Activated CD8-positive, alpha-beta memory T cell treated with anti-CD3 and anti-CD28 coated beads, Interleukin-2, amount 10 ng/mL, durations not matched to agents 7 days and 5 days (primary cell): ENCODE measurements around the gene ZDHHC11B. TPM values are rescaled to one million over a fixed set of nuclear protein-coding genes. Genes with fewer than 3 reads are reported as not detected.
A peak's percentile ranks its signal among the peaks of the same experiment; 100 is the strongest.
"Not testable (repeated sequence)": the region's sequence is repeated elsewhere in the genome, so short reads cannot be mapped to it uniquely, and the experiment has no call there.

Experiments
- ATAC-seq: fragments of 150-1000 bp; cut with Tn5 transposase; one replicate; pipeline ENCODE4 v1.10.0; 2021; ENCODE audit warnings: moderate library complexity
- CTCF ChIA-PET: fragments of 350-600 bp; sonication (Branson Sonifier 250); formaldehyde crosslinking; loops from one replicate; lab custom pipeline; 2021; ENCODE audit warnings: antibody characterized with exemption; lab: Charles Lee
- DNase-seq: peaks from one replicate; pipeline ENCODE4 v3.0.0-alpha.2; 2020
- H3K27ac Mint-ChIP-seq: one replicate; pipeline ENCODE4 v1.8.0; 2021; ENCODE audit warnings: mild to moderate bottlenecking, mixed read lengths
- H3K27me3 Mint-ChIP-seq: one replicate; pipeline ENCODE4 v1.8.0; 2021; ENCODE audit warnings: mixed read lengths
- H3K36me3 Mint-ChIP-seq: one replicate; pipeline ENCODE4 v1.8.0; 2021; ENCODE audit warnings: mild to moderate bottlenecking, mixed read lengths
- H3K4me1 Mint-ChIP-seq: one replicate; pipeline ENCODE4 v1.8.0; 2021; ENCODE audit warnings: mixed read lengths
- H3K4me3 Mint-ChIP-seq: one replicate; pipeline ENCODE4 v1.8.0; 2021; ENCODE audit warnings: mild to moderate bottlenecking, moderate library complexity, mixed read lengths
- H3K9me3 Mint-ChIP-seq: one replicate; pipeline ENCODE4 v1.8.0; 2022; ENCODE audit warnings: low read depth, mixed read lengths
- total RNA-seq, 2 experiments: library from RNA; stranded (reverse); gene quantifications; one replicate each; pipeline ENCODE4 v1.2.3, GENCODE V29; 2021

ZDHHC11B gene
- total RNA-seq, 2 experiments from 2014 or later: 0.21 TPM; not detected in 1

GRCh38 chr5:798505-799138, 14.1 kb upstream of the ZDHHC11B start:
- ATAC-seq, H3K27me3 Mint-ChIP-seq, H3K9me3 Mint-ChIP-seq, H3K4me3 Mint-ChIP-seq, DNase-seq, H3K36me3 Mint-ChIP-seq, CTCF ChIA-PET, H3K27ac Mint-ChIP-seq, H3K4me1 Mint-ChIP-seq: not testable (repeated sequence)

GRCh38 chr5:797986-798385, 13.5 kb upstream of the ZDHHC11B start:
- ATAC-seq, H3K4me1 Mint-ChIP-seq, H3K27me3 Mint-ChIP-seq, H3K36me3 Mint-ChIP-seq, DNase-seq, H3K9me3 Mint-ChIP-seq, H3K4me3 Mint-ChIP-seq, CTCF ChIA-PET, H3K27ac Mint-ChIP-seq: not testable (repeated sequence)

- H3K27ac Mint-ChIP-seq, DNase-seq, H3K36me3 Mint-ChIP-seq, CTCF ChIA-PET, H3K4me3 Mint-ChIP-seq, ATAC-seq, H3K4me1 Mint-ChIP-seq, H3K9me3 Mint-ChIP-seq: not testable (repeated sequence)
- H3K27me3 Mint-ChIP-seq: peaks cover 19% of the 10 kb centered on the region
Observed at GRCh38 chr5:795873-796272, 11.3 kb upstream of the ZDHHC11B start.

- CTCF ChIA-PET: not testable (repeated sequence)
Observed at GRCh38 chr5:794948-795347, 10.4 kb upstream of the ZDHHC11B start.

GRCh38 chr5:788703-789102, 4.2 kb upstream of the ZDHHC11B start:
- CTCF ChIA-PET, H3K36me3 Mint-ChIP-seq, DNase-seq, H3K4me1 Mint-ChIP-seq, ATAC-seq, H3K4me3 Mint-ChIP-seq, H3K27ac Mint-ChIP-seq, H3K9me3 Mint-ChIP-seq: not testable (repeated sequence)
- H3K27me3 Mint-ChIP-seq: peaks cover 40% of the 10 kb centered on the region

More at GRCh38 chr5:794948-795347, 10.4 kb upstream of the ZDHHC11B start:
- not testable (repeated sequence) for H3K4me3 Mint-ChIP-seq, H3K27ac Mint-ChIP-seq, H3K4me1 Mint-ChIP-seq, DNase-seq, ATAC-seq, H3K9me3 Mint-ChIP-seq, H3K36me3 Mint-ChIP-seq
- H3K27me3 Mint-ChIP-seq: peaks cover 27% of the 10 kb centered on the region

- DNase-seq, H3K27ac Mint-ChIP-seq, H3K4me3 Mint-ChIP-seq, H3K36me3 Mint-ChIP-seq, CTCF ChIA-PET, H3K9me3 Mint-ChIP-seq, H3K4me1 Mint-ChIP-seq, ATAC-seq: not testable (repeated sequence)
- peaks cover 33% of the 10 kb centered on the region for H3K27me3 Mint-ChIP-seq
Observed at GRCh38 chr5:787857-788233, 3.3 kb upstream of the ZDHHC11B start.

GRCh38 chr5:787224-787856, 2.8 kb upstream of the ZDHHC11B start:
- H3K27ac Mint-ChIP-seq, DNase-seq, CTCF ChIA-PET, H3K9me3 Mint-ChIP-seq, ATAC-seq, H3K36me3 Mint-ChIP-seq, H3K4me3 Mint-ChIP-seq, H3K4me1 Mint-ChIP-seq: not testable (repeated sequence)
- peaks cover 30% of the 10 kb centered on the region for H3K27me3 Mint-ChIP-seq

GRCh38 chr5:785181-785705, 714 bp upstream of the ZDHHC11B start:
- H3K36me3 Mint-ChIP-seq, H3K27ac Mint-ChIP-seq, H3K4me1 Mint-ChIP-seq, CTCF ChIA-PET, DNase-seq, H3K9me3 Mint-ChIP-seq: not testable (repeated sequence)
- peaks cover 16% of the 10 kb centered on the region for H3K27me3 Mint-ChIP-seq
- H3K4me3 Mint-ChIP-seq: peak overlapping the region; percentile 41
- peak; percentile 41 for ATAC-seq

GRCh38 chr5:783881-784427, 575 bp downstream of the ZDHHC11B start:
- H3K36me3 Mint-ChIP-seq, DNase-seq, CTCF ChIA-PET, H3K9me3 Mint-ChIP-seq, ATAC-seq, H3K27ac Mint-ChIP-seq, H3K27me3 Mint-ChIP-seq, H3K4me1 Mint-ChIP-seq: not testable (repeated sequence)
- H3K4me3 Mint-ChIP-seq: peak overlapping the region; percentile 18

GRCh38 chr5:783049-783802, 1.3 kb downstream of the ZDHHC11B start:
- DNase-seq, H3K4me1 Mint-ChIP-seq, H3K4me3 Mint-ChIP-seq, CTCF ChIA-PET, H3K9me3 Mint-ChIP-seq, H3K27me3 Mint-ChIP-seq, H3K36me3 Mint-ChIP-seq, H3K27ac Mint-ChIP-seq: not testable (repeated sequence)
- ATAC-seq: peak; percentile 19

GRCh38 chr5:782356-782755, 2.2 kb downstream of the ZDHHC11B start:
- H3K36me3 Mint-ChIP-seq, H3K4me1 Mint-ChIP-seq, H3K27ac Mint-ChIP-seq, ATAC-seq, H3K27me3 Mint-ChIP-seq, DNase-seq, H3K9me3 Mint-ChIP-seq, H3K4me3 Mint-ChIP-seq, CTCF ChIA-PET: not testable (repeated sequence)

- CTCF ChIA-PET, H3K9me3 Mint-ChIP-seq, H3K27ac Mint-ChIP-seq, H3K4me1 Mint-ChIP-seq, H3K27me3 Mint-ChIP-seq, DNase-seq, H3K4me3 Mint-ChIP-seq, ATAC-seq, H3K36me3 Mint-ChIP-seq: not testable (repeated sequence)
Observed at GRCh38 chr5:780571-780970, 4.0 kb downstream of the ZDHHC11B start.

GRCh38 chr5:778967-779366, 5.6 kb downstream of the ZDHHC11B start:
- H3K27me3 Mint-ChIP-seq, H3K27ac Mint-ChIP-seq, H3K4me1 Mint-ChIP-seq, H3K4me3 Mint-ChIP-seq, ATAC-seq, H3K36me3 Mint-ChIP-seq, CTCF ChIA-PET, H3K9me3 Mint-ChIP-seq, DNase-seq: not testable (repeated sequence)
